Stomach (tissue), 9 donors: ENCODE measurements around the gene RASSF5. TPM values are rescaled to one million over a fixed set of nuclear protein-coding genes. Genes with fewer than 3 reads are reported as not detected.

Experiments
- DNase-seq, 2 donors: peaks; one replicate each; pipeline versions ENCODE4 v3.0.0 to v3.0.0-alpha.2; 2013 to 2019
- H3K27ac ChIP-seq, 5 donors: fragments of 200-600 bp in 4 of 5; sonication (generic) in 4 of 5; one replicate each; pipeline ENCODE4 v1.5.1; 2013 to 2019; ENCODE audit warnings: mild to moderate bottlenecking in 1 of 5, moderate library complexity in 1 of 5
- H3K27me3 ChIP-seq, 3 donors: fragments of 200-600 bp; sonication (generic); one replicate each; pipeline ENCODE4 v1.5.1; 2017 to 2019; ENCODE audit warnings: mixed run types in 1 of 3
- H3K36me3 ChIP-seq, 4 donors: fragments of 200-600 bp; sonication (generic); 1 replicate in 3 of 4; 2 replicates in 1 of 4; pipeline ENCODE4 v1.5.1; 2016 to 2019
- H3K4me1 ChIP-seq, 4 donors: fragments of 200-600 bp; sonication (generic); one replicate each; pipeline ENCODE4 v1.5.1; 2016 to 2019
- H3K4me3 ChIP-seq, 4 donors: fragments of 200-600 bp; sonication (generic) in 3 of 4; one replicate each; pipeline ENCODE4 v1.5.1; 2016 to 2019; ENCODE audit warnings: mild to moderate bottlenecking in 1 of 4
- H3K9me3 ChIP-seq, 4 donors: fragments of 200-600 bp; sonication (generic); one replicate each; pipeline ENCODE4 v1.5.1; 2016 to 2019
- CTCF ChIP-seq, 7 experiments: fragments of 450-650 bp in 4 of 7; fragments of 200-600 bp in 3 of 7; sonication (generic) in 3 of 7; IDR thresholded peaks; one replicate each; pipeline ENCODE4 v1.5.1; 2016 to 2019; ENCODE audit warnings: antibody characterized with exemption in 7 of 7, control low read depth in 2 of 7, mild to moderate bottlenecking in 1 of 7
- EP300 ChIP-seq: sonication (generic); formaldehyde crosslinking; IDR thresholded peaks from one replicate; pipeline ENCODE4 v1.6.1; 2017; ENCODE audit warnings: antibody characterized with exemption
- POLR2A ChIP-seq, 4 donors: fragments of 450-650 bp; IDR thresholded peaks; one replicate each; pipeline ENCODE4 v1.6.1; 2016; ENCODE audit warnings: antibody characterized with exemption in 4 of 4, control low read depth in 2 of 4, mild to moderate bottlenecking in 1 of 4, moderate library complexity in 1 of 4
- POLR2AphosphoS5 ChIP-seq, 3 donors: sonication (generic); formaldehyde crosslinking; IDR thresholded peaks; one replicate each; pipeline ENCODE4 v1.6.1; 2016; ENCODE audit warnings: antibody characterized with exemption in 3 of 3
- WGBS, 5 donors: extraction: QIAGEN DNeasy Blood & Tissue Kit in 3 of 5; methylation state at CpG; one replicate each; pipeline versions ENCODE4 v1.1.5 to v1.1.7; 2013 to 2018; 5-methylcytosine and 5-hydroxymethylcytosine counted together
- intact Hi-C: fragments of 100-400 bp; cut with DNase I; formaldehyde crosslinking; loops from one replicate; pipeline ENCODE4 v1.15.1; 2023; ENCODE audit warnings: low total_unique reads
- polyA plus RNA-seq, 3 donors: library from polyadenylated mRNA; stranded (reverse); fragments of 200-250 nt; gene quantifications; one replicate each; pipeline ENCODE4 v1.2.3, GENCODE V29; 2013
- total RNA-seq, 5 donors: library from RNA; depleted of rRNA; stranded (reverse); fragments of >200 nt; gene quantifications; one replicate each; pipeline versions ENCODE4 v1.1.0 to v1.2.3, GENCODE V29; 2014 to 2016
- donor health status: healthy with polysubstance abuse.
- donor health status: Bipolar disorder and iron deficiency.
- donor health status: healthy.

Gene RASSF5
- total and polyA plus RNA-seq, 8 donors = 2.2 to 44.5 (median 7.5) TPM

GRCh38 chr1:206466840-206467649 is 40.3 kb upstream of the RASSF5 start:
- H3K4me1 ChIP-seq = peaks cover 24 to 37% (median 31%) of the 10 kb centered on the region in 4 donors
- DNase-seq = no peak
- no peak overlapping the region for H3K27ac ChIP-seq
- H3K4me3 ChIP-seq = no peak overlapping the region
- H3K9me3 ChIP-seq = no peaks in the 10 kb centered on the region
- peaks cover 0 to 20% (median 0%) of the 10 kb centered on the region in 3 donors for H3K27me3 ChIP-seq
- 56 to 70% (median 62%) methylated on average over 15 of the region's 15 CpGs for WGBS, 5 donors
- intact Hi-C loops = no loop called here
- no peak for TF ChIP-seq POLR2A (IDR thresholded peaks at IDR 0.05)
- no peak for TF ChIP-seq EP300
- no peak for TF ChIP-seq CTCF (IDR thresholded peaks at IDR 0.05)
- no peak for TF ChIP-seq POLR2AphosphoS5 (IDR thresholded peaks at IDR 0.05)
- peaks cover 0 to 10% (median 3%) of the 10 kb centered on the region in 4 donors for H3K36me3 ChIP-seq

GRCh38 chr1:206467915-206468314 is 39.4 kb upstream of the RASSF5 start:
- WGBS, 5 donors = 48 to 74% (median 62%) methylated on average over 9 of the region's 9 CpGs
- H3K4me1 ChIP-seq = peaks cover 32 to 44% (median 40%) of the 10 kb centered on the region in 4 donors
- TF ChIP-seq CTCF (IDR thresholded peaks at IDR 0.05) (no peak), POLR2A (IDR thresholded peaks at IDR 0.05) (no peak), POLR2AphosphoS5 (IDR thresholded peaks at IDR 0.05) (no peak), EP300 (no peak)

GRCh38 chr1:206468571-206468970 is 38.8 kb upstream of the RASSF5 start:
- no peak overlapping the region for H3K4me3 ChIP-seq
- TF ChIP-seq EP300 (no peak), POLR2A (IDR thresholded peaks at IDR 0.05) (no peak), POLR2AphosphoS5 (IDR thresholded peaks at IDR 0.05) (no peak), CTCF (IDR thresholded peaks at IDR 0.05) (no peak)
- no peaks in the 10 kb centered on the region for H3K9me3 ChIP-seq
- peak overlapping the region in 1 of 5 donors; percentile 43 for H3K27ac ChIP-seq
- H3K27me3 ChIP-seq = peaks cover 0 to 20% (median 0%) of the 10 kb centered on the region in 3 donors
- WGBS, 5 donors = 45 to 72% (median 63%) methylated on average over 3 of the region's 3 CpGs
- intact Hi-C loops = no loop called here
- peaks cover 32 to 48% (median 42%) of the 10 kb centered on the region in 4 donors for H3K4me1 ChIP-seq
- peaks cover 0 to 9% (median 4%) of the 10 kb centered on the region in 4 donors for H3K36me3 ChIP-seq
- no peak for DNase-seq

More at GRCh38 chr1:206467915-206468314, 39.4 kb upstream of the RASSF5 start:
- peak; percentile 50 to 52 for DNase-seq
- intact Hi-C loops = no loop called here
- Histone ChIP-seq H3K9me3 (no peaks in the 10 kb centered on the region), H3K36me3 (peaks cover 0 to 11% (median 3%) of the 10 kb centered on the region in 4 donors), H3K27me3 (peaks cover 0 to 20% (median 0%) of the 10 kb centered on the region in 3 donors), H3K4me3 (no peak overlapping the region), H3K27ac (peak overlapping the region in 1 of 5 donors; percentile 43)

- H3K4me1 ChIP-seq = peaks cover 32 to 48% (median 42%) of the 10 kb centered on the region in 4 donors
- DNase-seq = peak; percentile 41 to 43
- TF ChIP-seq POLR2AphosphoS5 (IDR thresholded peaks at IDR 0.05) (no peak), POLR2A (IDR thresholded peaks at IDR 0.05) (no peak), EP300 (no peak), CTCF (IDR thresholded peaks at IDR 0.05) (no peak)
- H3K36me3 ChIP-seq = peaks cover 5 to 15% (median 8%) of the 10 kb centered on the region in 4 donors
- H3K4me3 ChIP-seq = peak overlapping the region in 2 of 4 donors; percentile 57 to 82
- H3K9me3 ChIP-seq = no peaks in the 10 kb centered on the region
- intact Hi-C loops = no loop called here
- WGBS, 5 donors = 19 to 49% (median 41%) methylated on average over 2 of the region's 2 CpGs
- peaks cover 0 to 20% (median 0%) of the 10 kb centered on the region in 3 donors for H3K27me3 ChIP-seq
- H3K27ac ChIP-seq = peak overlapping the region in 4 of 5 donors; percentile 16 to 89 (median 78)
These were observed 37.9 kb upstream of the RASSF5 start for GRCh38 chr1:206469411-206469932.
